Measurements from ENCODE around the gene MRPS18A. TPM values are rescaled to one million over a fixed set of nuclear protein-coding genes. Genes with fewer than 3 reads are reported as not detected.
A peak's percentile ranks its signal among the peaks of the same experiment; 100 is the strongest.

MRPS18A gene
- total and polyA plus RNA-seq, 2 of the 8 experiments (the other 6 are each of a cell fraction or from before 2014, with no cell fraction given) = 48.3 to 121 TPM

GRCh38 chr6:43667245-43668150 lies 20.1 kb downstream of the MRPS18A start (continued):
- TF ChIP-seq SP4 (IDR thresholded peaks at IDR 0.05; ENCODE audit: low read length) (no peak), RAD21 (IDR thresholded peaks at IDR 0.05 in 1 of 2, conservative IDR thresholded peaks at IDR 0.05 in 1 of 2; ENCODE audit: low read depth in 2 of 2, low read length in 2 of 2) (peak; percentile 94 to 95), ATF3 (IDR thresholded peaks at IDR 0.05; ENCODE audit: insufficient read depth, low read depth, low read length) (no peak)

All from H1 (cell line).